Astrocyte (in vitro differentiated cells and primary cell): ENCODE measurements around the gene KHNYN. TPM values are rescaled to one million over a fixed set of nuclear protein-coding genes. Genes with fewer than 3 reads are reported as not detected.
A peak's percentile ranks its signal among the peaks of the same experiment; 100 is the strongest.

Experiments
- DNase-seq: peaks from one replicate; pipeline ENCODE4 v3.0.0-alpha.2; 2010; ENCODE audit warnings: low read depth
- FAIRE-seq: peaks from 2 replicates; lab custom pipeline; 2011; peaks lifted over from hg19 to GRCh38; lab: Jason Lieb, UNC
- H2AFZ ChIP-seq: 2 replicates; pipeline ENCODE4 v1.6.0; 2012; ENCODE audit warnings: low read depth, low read length, inconsistent platforms
- H3K27ac ChIP-seq: 2 replicates; pipeline ENCODE4 v1.5.1; 2011; ENCODE audit warnings: low read depth, low read length, inconsistent platforms
- H3K27me3 ChIP-seq: 2 replicates; pipeline ENCODE4 v1.6.0; 2011; ENCODE audit warnings: low read length, inconsistent platforms; ENCODE audit not compliant: insufficient read depth
- H3K36me3 ChIP-seq: 2 replicates; pipeline ENCODE4 v1.5.1; 2011; ENCODE audit warnings: low read length, inconsistent platforms; ENCODE audit not compliant: insufficient read depth
- H3K4me1 ChIP-seq: 2 replicates; pipeline ENCODE4 v1.5.1; 2011; ENCODE audit warnings: low read length, inconsistent platforms; ENCODE audit not compliant: insufficient read depth
- H3K4me2 ChIP-seq: 2 replicates; pipeline ENCODE4 v1.6.0; 2012; ENCODE audit warnings: low read length, inconsistent platforms
- H3K4me3 ChIP-seq: 2 replicates; pipeline ENCODE4 v1.5.1; 2011; ENCODE audit warnings: low read depth, mild to moderate bottlenecking, low read length, inconsistent platforms; ENCODE audit not compliant: insufficient read depth
- H3K79me2 ChIP-seq: 2 replicates; pipeline ENCODE4 v1.6.0; 2012; ENCODE audit warnings: mild to moderate bottlenecking, low read length, inconsistent platforms; ENCODE audit not compliant: insufficient read depth
- H3K9ac ChIP-seq: 2 replicates; pipeline ENCODE4 v1.6.0; 2012; ENCODE audit warnings: mild to moderate bottlenecking, low read length, inconsistent platforms
- H3K9me3 ChIP-seq: 2 replicates; pipeline ENCODE4 v1.5.1; 2012; ENCODE audit warnings: low read depth, mild to moderate bottlenecking, low read length, inconsistent platforms; ENCODE audit not compliant: insufficient read depth
- H4K20me1 ChIP-seq: 2 replicates; pipeline ENCODE4 v1.6.0; 2012; ENCODE audit warnings: low read length, inconsistent platforms; ENCODE audit not compliant: insufficient read depth
- H3K27ac Mint-ChIP-seq: one replicate; pipeline ENCODE4 v1.8.0; 2021; ENCODE audit warnings: mild to moderate bottlenecking, mixed read lengths; ENCODE audit not compliant: unreplicated experiment
- H3K27me3 Mint-ChIP-seq: one replicate; pipeline ENCODE4 v1.8.0; 2021; ENCODE audit warnings: low read depth, mixed read lengths; ENCODE audit not compliant: unreplicated experiment
- H3K36me3 Mint-ChIP-seq: one replicate; pipeline ENCODE4 v1.8.0; 2021; ENCODE audit warnings: low read depth, mixed read lengths; ENCODE audit not compliant: unreplicated experiment
- H3K4me1 Mint-ChIP-seq: one replicate; pipeline ENCODE4 v1.8.0; 2021; ENCODE audit warnings: low read depth, mixed read lengths; ENCODE audit not compliant: unreplicated experiment
- H3K4me3 Mint-ChIP-seq: one replicate; pipeline ENCODE4 v1.8.0; 2021; ENCODE audit warnings: mild to moderate bottlenecking, moderate library complexity, mixed read lengths; ENCODE audit not compliant: unreplicated experiment
- H3K9me3 Mint-ChIP-seq: one replicate; pipeline ENCODE4 v1.8.0; 2021; ENCODE audit warnings: mild to moderate bottlenecking, mixed read lengths; ENCODE audit not compliant: unreplicated experiment
- CTCF ChIP-seq: IDR thresholded peaks from 2 replicates; pipeline ENCODE4 v1.5.1; 2011; ENCODE audit warnings: low read depth, mild to moderate bottlenecking, inconsistent platforms, low read length, moderate library complexity; ENCODE audit not compliant: insufficient read depth
- EZH2 ChIP-seq: IDR thresholded peaks from 2 replicates; pipeline ENCODE4 v1.6.1; 2012; ENCODE audit warnings: mild to moderate bottlenecking, low read length, inconsistent platforms; ENCODE audit not compliant: insufficient read depth
- total RNA-seq: library from RNA; stranded (reverse); gene quantifications from 2 replicates; pipeline ENCODE4 v1.2.1, GENCODE V29; 2021

Gene KHNYN
- total RNA-seq, 1 donor from 2014 or later, result 45.5 TPM

- Mint-ChIP-seq H3K36me3 (no peaks in the 10 kb centered on the region), H3K27me3 (no peaks in the 10 kb centered on the region), H3K27ac (peak overlapping the region; percentile 44), H3K4me1 (peaks cover 28% of the 10 kb centered on the region), H3K9me3 (no peaks in the 10 kb centered on the region), H3K4me3 (peak overlapping the region; percentile 9)
- Histone ChIP-seq H3K9ac (no peak overlapping the region), H3K27ac (no peak overlapping the region), H2AFZ (no peak overlapping the region), H3K4me3 (no peak overlapping the region), H3K4me1 (peaks cover 4% of the 10 kb centered on the region), H3K36me3 (no peaks in the 10 kb centered on the region), H3K9me3 (no peaks in the 10 kb centered on the region), H3K4me2 (no peak overlapping the region), H3K27me3 (no peaks in the 10 kb centered on the region), H3K79me2 (no peaks in the 10 kb centered on the region), H4K20me1 (no peaks in the 10 kb centered on the region)
- FAIRE-seq (no peak), DNase-seq (peak; percentile 10)
- no peak for TF ChIP-seq CTCF
- TF ChIP-seq EZH2, result no peak
Observed at GRCh38 chr14:24395609-24396582, 33.9 kb upstream of the KHNYN start.

- Histone ChIP-seq H3K27ac (no peak overlapping the region), H3K4me2 (peak overlapping the region; percentile 91), H3K9me3 (no peaks in the 10 kb centered on the region), H3K79me2 (no peaks in the 10 kb centered on the region), H3K27me3 (no peaks in the 10 kb centered on the region), H3K36me3 (no peaks in the 10 kb centered on the region), H3K9ac (no peak overlapping the region), H2AFZ (peak overlapping the region; percentile 5), H3K4me3 (no peak overlapping the region), H4K20me1 (no peaks in the 10 kb centered on the region), H3K4me1 (no peaks in the 10 kb centered on the region)
- no peak for FAIRE-seq
- DNase-seq, result no peak
- no peak overlapping the region for H3K27ac Mint-ChIP-seq
- H3K9me3 Mint-ChIP-seq, result no peaks in the 10 kb centered on the region
- H3K36me3 Mint-ChIP-seq, result no peaks in the 10 kb centered on the region
- H3K4me1 Mint-ChIP-seq, result peaks cover 29% of the 10 kb centered on the region
- peak overlapping the region; percentile 55 for H3K4me3 Mint-ChIP-seq
- no peak for TF ChIP-seq EZH2
- no peak for TF ChIP-seq CTCF
- peaks cover 2% of the 10 kb centered on the region for H3K27me3 Mint-ChIP-seq
Observed at GRCh38 chr14:24397639-24398292, 32.0 kb upstream of the KHNYN start.
